ENCODE data around the gene SMYD3.

DNA sequence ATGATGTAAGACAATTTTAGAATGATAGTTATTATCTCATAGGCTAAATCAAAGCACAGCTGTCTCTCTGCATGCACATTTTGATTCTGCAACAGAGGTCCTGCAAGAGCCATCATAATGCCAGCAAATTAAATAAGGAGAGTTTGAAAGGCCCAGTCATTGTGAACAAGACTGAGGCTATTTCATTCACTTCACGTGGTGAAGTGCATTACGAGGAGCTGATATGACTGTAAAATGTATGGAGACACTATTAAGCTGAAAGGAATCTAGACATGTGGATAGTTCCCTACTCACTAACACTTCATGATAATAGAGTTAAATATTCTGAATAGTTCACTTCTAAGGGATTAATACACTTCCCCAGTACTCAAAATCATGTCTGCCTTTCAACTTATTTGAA lies 299.0 kb downstream of the SMYD3 start:
- TF ChIP-seq, protein P1, sequence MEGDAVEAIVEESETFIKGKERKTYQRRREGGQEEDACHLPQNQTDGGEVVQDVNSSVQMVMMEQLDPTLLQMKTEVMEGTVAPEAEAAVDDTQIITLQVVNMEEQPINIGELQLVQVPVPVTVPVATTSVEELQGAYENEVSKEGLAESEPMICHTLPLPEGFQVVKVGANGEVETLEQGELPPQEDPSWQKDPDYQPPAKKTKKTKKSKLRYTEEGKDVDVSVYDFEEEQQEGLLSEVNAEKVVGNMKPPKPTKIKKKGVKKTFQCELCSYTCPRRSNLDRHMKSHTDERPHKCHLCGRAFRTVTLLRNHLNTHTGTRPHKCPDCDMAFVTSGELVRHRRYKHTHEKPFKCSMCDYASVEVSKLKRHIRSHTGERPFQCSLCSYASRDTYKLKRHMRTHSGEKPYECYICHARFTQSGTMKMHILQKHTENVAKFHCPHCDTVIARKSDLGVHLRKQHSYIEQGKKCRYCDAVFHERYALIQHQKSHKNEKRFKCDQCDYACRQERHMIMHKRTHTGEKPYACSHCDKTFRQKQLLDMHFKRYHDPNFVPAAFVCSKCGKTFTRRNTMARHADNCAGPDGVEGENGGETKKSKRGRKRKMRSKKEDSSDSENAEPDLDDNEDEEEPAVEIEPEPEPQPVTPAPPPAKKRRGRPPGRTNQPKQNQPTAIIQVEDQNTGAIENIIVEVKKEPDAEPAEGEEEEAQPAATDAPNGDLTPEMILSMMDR (IDR thresholded peaks at IDR 0.05): no peak
- no peak for TF ChIP-seq POLR2A (IDR thresholded peaks at IDR 0.05)

Measured in adrenal gland (tissue), 5 donors.